EL (cell line): ENCODE measurements around the gene ELP5.
"Not testable (repeated sequence)": the region's sequence is repeated elsewhere in the genome, so short reads cannot be mapped to it uniquely, and the experiment has no call there.

Experiments used
- DNase-seq: peaks from one replicate; pipeline ENCODE4 v3.0.0-alpha.2; 2016

ELP5 gene

DNA sequence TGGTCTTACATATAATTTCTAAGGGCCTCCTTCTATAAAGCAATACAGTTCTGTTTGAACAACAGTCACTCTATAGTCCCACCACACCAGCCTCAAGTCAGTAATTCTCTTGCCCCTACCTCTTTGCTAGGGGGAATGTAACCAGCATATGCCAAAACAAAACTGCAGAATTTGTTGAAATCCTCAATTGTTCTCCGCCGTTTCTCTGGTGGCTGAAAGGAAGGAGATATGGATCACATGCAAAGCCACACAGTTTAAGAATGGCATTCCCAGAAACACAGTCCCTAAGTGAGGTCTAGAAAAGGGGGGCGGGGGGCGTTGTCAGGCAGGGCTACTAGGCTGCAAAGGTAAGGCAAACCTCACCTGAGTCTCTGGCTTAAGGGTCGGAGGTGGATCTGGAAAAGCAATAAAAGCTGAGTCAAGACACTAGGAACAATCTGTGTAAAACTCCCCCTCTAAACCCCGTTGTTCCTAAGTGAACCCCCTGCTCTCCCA, 14.7 kb upstream of the ELP5 start:
- DNase-seq = no peak

- DNase-seq = peak; percentile 76
Observed at GRCh38 chr17:7237761-7238419, 14.1 kb upstream of the ELP5 start.

- peak; percentile 36 for DNase-seq
Observed at GRCh38 chr17:7238420-7239090, 13.5 kb upstream of the ELP5 start.

DNA sequence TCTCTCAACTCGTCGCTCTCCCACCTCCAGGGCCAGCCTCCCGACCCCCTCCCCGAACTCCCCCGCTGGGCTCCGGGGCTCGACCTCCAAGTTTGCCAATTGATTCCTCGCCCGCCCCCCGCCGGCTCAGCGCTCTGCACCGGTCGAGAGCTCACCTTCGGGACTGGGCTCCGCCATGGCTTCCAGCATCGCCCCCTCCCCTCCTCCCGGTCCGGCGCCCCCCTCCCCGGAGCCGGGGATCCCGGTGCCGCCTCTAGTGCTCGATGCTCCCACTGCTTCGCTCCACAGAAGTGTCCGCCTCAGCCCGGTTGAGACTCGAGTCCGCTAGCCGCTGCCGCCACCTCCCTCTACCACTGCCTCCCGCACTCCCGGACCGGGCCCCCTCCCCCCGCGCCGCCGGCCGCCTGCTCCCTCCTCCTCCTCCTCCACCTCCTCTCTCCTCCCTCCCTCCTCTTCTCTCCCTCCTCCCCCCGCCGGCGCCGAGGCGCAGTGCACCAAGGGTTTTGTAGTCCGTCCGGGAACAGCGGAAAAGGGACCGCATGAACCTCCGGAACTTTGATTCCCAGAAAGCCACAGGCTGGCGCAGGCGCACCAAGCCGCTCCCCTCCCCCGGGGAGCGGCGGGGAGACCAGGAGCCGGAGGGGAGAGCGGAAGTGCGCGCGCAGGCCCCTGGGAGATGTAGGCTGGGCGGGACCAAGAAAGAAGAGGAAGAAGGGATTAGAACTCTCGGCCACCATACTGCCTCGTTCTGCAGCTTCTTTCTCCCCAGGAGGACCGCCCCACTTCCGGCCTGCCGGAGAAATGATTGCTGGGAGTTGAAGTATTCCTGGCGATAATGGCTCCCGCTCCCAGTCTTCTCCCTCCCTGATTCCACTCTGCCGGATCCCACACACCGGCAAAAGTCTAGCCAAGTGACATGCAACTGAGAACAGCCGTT, 12.7 kb upstream of the ELP5 start, which contains the start of gene PHF23:
TSS of gene PHF23 (minus strand) at position 367 of the 937 bp plus-strand sequence. CDS start at position 189, 178 bp downstream.
- DNase-seq = peak; percentile 100

- no peak for DNase-seq
Observed at GRCh38 chr17:7240375-7240774, 11.6 kb upstream of the ELP5 start.

- no peak for DNase-seq
Observed at GRCh38 chr17:7241090-7241733, 10.8 kb upstream of the ELP5 start.

GRCh38 chr17:7241783-7242716, 10.0 kb upstream of the ELP5 start, which contains the start of gene GABARAP:
Gene GABARAP (minus strand): TSS chr17:7242449. CDS start chr17:7242330, 119 bp downstream.
- peak; percentile 92 for DNase-seq

DNA sequence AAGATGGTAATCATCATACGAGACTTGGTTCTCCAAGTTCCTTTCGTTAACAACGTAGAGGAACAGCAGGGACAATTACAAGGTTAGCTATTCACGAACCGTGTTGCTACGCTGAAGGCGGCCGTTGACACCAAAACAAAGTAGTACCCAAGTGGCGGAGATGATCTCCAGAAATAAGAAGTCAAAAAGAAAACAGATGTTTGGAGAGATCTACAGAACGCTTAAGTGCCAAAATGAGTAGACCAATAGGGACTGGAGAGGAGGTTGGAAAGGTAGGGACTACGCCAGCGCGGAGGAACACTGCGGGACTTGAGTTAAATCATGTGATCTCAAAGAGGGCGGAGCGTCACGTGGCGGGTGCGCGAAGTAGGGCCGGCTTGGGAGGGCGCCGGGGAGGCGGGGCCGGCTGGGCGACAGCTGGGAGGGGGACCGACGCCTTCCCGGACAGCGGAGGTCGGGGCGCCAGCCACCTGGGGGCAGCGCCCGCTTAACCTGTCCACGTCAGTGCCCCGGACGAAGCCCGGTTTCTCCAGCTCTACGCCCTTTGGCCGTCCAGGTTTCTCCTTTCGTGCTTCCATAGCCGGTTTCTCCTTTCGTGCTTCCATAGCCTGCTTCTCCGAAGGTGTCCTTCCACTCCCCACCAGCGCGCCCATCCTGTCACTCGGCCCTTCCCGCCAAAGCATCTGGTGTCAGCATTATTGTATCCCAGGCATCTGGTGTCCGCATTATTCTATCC, 9.1 kb upstream of the ELP5 start:
- DNase-seq = peak; percentile 94

DNA sequence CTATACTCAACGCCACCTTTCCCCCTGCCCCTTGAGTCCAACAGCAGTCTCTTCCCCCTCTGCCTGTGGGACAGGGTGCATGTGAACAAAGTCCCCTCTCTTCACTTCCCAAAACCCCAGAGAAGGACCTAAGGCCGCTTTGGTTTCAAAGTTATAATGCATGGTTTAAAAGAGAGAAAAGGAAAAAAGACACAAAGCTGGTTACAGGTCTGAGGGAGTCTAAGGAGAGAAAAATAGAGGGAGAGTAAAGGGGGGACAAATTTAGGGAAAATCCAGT, 8.6 kb upstream of the ELP5 start:
- DNase-seq = no peak

DNA sequence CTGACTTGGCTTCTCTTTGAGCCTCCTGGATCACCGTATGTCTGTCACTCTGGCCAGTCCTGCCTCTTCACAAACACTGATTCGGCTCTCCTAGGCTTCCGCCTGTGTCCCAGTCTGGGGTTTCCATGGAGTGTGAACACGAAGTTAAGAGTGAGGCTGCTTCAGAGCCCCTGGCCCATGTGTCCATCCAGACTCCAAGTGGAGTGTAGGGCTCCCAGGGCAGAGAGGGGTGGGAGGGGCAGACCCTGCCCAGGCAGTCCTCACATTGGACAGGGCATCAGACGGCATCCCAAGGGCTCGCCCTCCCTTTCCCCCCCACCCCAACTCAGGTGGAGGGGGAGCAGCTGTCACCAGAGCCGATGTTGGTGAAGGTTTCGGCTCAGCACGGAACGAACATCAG, 8.2 kb upstream of the ELP5 start:
- not testable (repeated sequence) for DNase-seq

DNA sequence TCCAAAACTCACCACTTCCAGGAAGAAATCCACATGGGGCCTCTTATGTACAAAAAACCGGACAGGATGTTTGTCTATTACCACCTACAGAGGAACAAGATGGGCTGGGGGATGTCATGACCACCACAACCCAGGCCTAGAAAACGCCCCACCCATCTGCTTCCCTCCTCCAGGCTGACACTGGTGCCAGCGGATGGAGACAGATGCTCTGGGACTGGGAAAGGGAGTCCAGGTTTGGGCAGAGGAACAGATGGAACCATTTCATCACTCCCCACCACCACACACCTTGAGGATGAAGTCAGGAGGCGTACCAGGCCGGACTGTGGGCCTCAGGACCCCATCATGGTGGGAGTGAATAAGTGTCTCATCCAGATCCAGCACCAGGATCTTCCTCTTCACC, 5.2 kb upstream of the ELP5 start:
- DNase-seq = no peak

DNA sequence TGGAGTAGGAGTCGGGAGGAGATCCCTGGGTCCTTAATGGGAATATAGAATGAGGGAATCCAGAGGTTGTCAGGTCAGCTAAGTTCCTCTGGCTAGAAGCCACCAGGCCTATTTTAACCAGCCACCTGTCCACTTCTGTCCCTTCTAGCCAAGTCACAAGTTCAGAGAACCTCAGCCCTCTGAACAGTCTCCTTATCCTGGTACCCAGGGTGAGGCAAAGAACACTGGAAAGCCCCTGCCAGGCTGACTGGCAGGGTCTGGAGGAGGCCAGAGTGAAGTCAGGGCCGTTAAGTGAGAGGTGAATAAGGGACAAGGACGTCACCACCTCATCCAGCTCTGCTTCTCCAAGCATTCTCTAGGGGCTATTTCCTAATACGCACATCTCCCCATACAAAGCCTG, 3.2 kb upstream of the ELP5 start:
- DNase-seq = no peak

- no peak for DNase-seq
Observed at GRCh38 chr17:7249214-7249613, 2.8 kb upstream of the ELP5 start.

GRCh38 chr17:7249830-7250229, 2.2 kb upstream of the ELP5 start:
- no peak for DNase-seq

GRCh38 chr17:7250695-7251627, 1.1 kb upstream of the ELP5 start:
- no peak for DNase-seq

- DNase-seq = peak; percentile 100
Observed at GRCh38 chr17:7251661-7252175, 297 bp upstream of the ELP5 start, which contains the start of gene CTDNEP1. Gene CTDNEP1 (minus strand): TSS chr17:7251734. CDS start chr17:7251296, 438 bp downstream.

DNA sequence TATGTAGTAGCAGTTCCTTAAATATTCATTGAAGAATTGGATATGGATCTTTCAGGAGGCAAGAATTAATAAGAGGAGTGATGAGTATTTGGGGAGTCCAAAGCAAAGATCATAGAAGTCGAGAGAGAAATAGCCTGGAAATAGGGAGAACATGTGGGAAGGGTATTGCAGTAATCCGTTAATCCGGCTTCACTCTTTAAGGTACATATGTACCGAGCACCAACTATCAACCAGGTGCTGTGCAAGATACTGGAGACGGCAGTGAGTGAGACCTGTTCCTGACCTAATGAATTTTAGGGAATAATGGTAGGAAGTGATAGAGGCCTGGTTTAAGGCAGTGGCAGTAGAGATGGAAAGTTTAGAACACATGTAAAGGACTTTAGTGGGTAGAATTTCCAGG, 1.1 kb downstream of the ELP5 start:
- DNase-seq = no peak

GRCh38 chr17:7254511-7254910, 2.5 kb downstream of the ELP5 start:
- DNase-seq = no peak

GRCh38 chr17:7256766-7257456, 4.9 kb downstream of the ELP5 start:
- no peak for DNase-seq
